ENCODE data around the gene PMEPA1.
A peak's percentile ranks its signal among the peaks of the same experiment; 100 is the strongest.

The PMEPA1 gene

DNA sequence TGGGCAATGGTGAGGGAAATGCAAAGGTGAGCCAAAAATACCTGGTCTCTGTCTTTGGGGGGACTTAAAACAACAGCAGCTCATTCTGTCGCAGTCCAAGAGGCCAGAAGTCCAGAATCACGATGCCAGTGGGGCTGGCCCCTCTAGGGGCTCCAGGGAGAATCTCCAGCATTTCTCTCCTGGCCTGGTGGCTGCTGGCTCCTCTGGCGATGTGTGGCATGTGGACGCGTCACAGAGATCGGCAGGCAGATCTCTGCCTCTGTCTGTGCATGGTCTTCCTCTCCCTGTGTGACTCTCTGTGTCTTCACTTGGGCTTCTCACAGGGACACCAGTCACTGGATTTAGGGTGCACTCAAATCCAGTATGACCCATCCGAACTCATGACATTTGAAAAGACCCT is 14.0 kb upstream of the PMEPA1 start:
- Histone ChIP-seq H3K9ac (ENCODE audit: low read depth in 1 of 2, low read length in 2 of 2) (no peak overlapping the region), H3K36me3 (ENCODE audit: control insufficient read depth in 1 of 2, insufficient read depth in 2 of 2, low read length in 2 of 2) (no peaks in the 10 kb centered on the region), H3K27ac (ENCODE audit: low read depth, low read length) (no peak overlapping the region), H3K27me3 (ENCODE audit: control insufficient read depth in 1 of 2, insufficient read depth in 2 of 2, low read length in 2 of 2) (peaks cover 3 to 9% of the 10 kb centered on the region in 2 donors), H3K4me1 (ENCODE audit: control insufficient read depth in 1 of 2, insufficient read depth in 2 of 2, low read length in 2 of 2) (peaks cover 2% of the 10 kb centered on the region in 2 donors), H3K9me3 (ENCODE audit: control insufficient read depth in 1 of 2, low read length in 2 of 2) (no peaks in the 10 kb centered on the region), H3K4me3 (ENCODE audit: low read depth in 1 of 2, low read length in 2 of 2) (no peak overlapping the region)

DNA sequence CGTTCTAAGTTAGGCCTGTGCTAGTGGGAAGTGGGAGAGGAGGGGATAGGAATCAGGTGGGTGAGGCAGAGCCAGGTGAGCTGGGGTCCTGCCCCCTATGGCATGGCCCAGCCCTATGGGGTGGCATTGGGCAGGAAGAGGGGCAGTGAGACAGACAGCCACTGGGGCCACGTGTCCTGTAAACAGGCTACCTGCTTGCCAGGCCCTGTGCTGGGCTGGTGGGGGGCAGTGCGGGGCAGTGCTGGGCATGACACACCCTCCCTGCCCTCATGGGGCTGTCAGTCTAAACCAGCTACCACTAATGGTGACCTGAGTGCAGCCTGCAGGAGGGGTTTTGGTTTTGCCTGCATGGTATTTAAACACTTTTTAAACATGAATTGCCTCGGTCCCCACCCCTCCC is 10.1 kb upstream of the PMEPA1 start:
- Histone ChIP-seq H3K4me3 (ENCODE audit: low read depth in 1 of 2, low read length in 2 of 2) (no peak overlapping the region), H3K4me1 (ENCODE audit: control insufficient read depth in 1 of 2, insufficient read depth in 2 of 2, low read length in 2 of 2) (peaks cover 10 to 11% of the 10 kb centered on the region in 2 donors), H3K27me3 (ENCODE audit: control insufficient read depth in 1 of 2, insufficient read depth in 2 of 2, low read length in 2 of 2) (peaks cover 3 to 9% of the 10 kb centered on the region in 2 donors), H3K36me3 (ENCODE audit: control insufficient read depth in 1 of 2, insufficient read depth in 2 of 2, low read length in 2 of 2) (no peaks in the 10 kb centered on the region), H3K9me3 (ENCODE audit: control insufficient read depth in 1 of 2, low read length in 2 of 2) (no peaks in the 10 kb centered on the region), H3K9ac (ENCODE audit: low read depth in 1 of 2, low read length in 2 of 2) (no peak overlapping the region), H3K27ac (ENCODE audit: low read depth, low read length) (no peak overlapping the region)

DNA sequence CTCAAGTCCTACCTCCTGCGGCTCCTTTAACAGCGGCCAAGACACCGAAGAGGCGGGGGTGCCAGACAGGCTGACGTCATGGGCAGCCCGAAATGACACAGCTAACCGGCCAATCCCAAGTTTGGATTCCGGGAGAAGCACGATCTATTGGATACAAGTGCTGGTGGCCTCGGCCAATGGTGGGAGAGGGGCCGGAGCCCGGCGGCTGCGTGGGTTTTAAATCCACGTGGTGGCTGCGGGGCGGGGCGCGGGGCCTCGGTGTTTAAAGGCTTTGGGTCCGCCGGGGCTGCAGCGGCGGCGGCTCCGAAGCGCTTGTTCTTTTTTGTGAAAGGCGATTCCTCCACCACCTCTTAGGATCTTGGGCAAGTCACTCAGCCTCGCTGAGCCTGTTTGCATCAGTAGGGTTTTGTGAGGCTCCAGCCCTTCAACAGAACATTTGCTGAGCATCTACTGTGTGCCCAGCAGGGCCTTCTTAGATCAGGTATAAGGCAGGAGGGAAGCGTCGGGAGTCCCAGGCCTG is 8.7 kb upstream of the PMEPA1 start:
- no peaks in the 10 kb centered on the region for H3K9me3 ChIP-seq (ENCODE audit: control insufficient read depth in 1 of 2, low read length in 2 of 2)
- peaks cover 10 to 11% of the 10 kb centered on the region in 2 donors for H3K4me1 ChIP-seq (ENCODE audit: control insufficient read depth in 1 of 2, insufficient read depth in 2 of 2, low read length in 2 of 2)
- no peak overlapping the region for H3K27ac ChIP-seq (ENCODE audit: low read depth, low read length)
- no peaks in the 10 kb centered on the region for H3K36me3 ChIP-seq (ENCODE audit: control insufficient read depth in 1 of 2, insufficient read depth in 2 of 2, low read length in 2 of 2)
- H3K4me3 ChIP-seq (ENCODE audit: low read depth in 1 of 2, low read length in 2 of 2), result peak overlapping the region; percentile 52 to 63
- peaks cover 3 to 9% of the 10 kb centered on the region in 2 donors for H3K27me3 ChIP-seq (ENCODE audit: control insufficient read depth in 1 of 2, insufficient read depth in 2 of 2, low read length in 2 of 2)
- H3K9ac ChIP-seq (ENCODE audit: low read depth in 1 of 2, low read length in 2 of 2), result peak overlapping the region in 1 of 2 donors; percentile 18

DNA sequence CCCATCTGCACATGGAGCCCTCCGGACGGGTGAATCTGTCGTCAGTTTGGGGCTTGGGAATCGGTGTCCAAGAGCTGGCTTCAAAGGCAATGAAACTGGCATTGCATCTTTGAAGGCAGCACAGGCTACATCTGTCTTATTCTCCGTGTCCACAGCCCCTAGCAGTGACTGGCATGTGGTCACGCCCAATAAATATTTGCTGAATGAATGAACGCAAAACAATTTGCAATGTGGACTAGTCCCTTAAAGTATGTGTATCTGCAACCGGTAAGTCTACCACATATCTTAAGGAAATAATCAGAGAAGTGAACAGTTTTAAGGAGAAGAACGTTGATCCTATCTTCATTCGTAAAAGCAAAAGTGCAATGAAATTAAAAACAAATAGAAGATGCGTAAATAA is 8.0 kb upstream of the PMEPA1 start:
- no peak overlapping the region for H3K4me3 ChIP-seq (ENCODE audit: low read depth in 1 of 2, low read length in 2 of 2)
- peaks cover 3 to 9% of the 10 kb centered on the region in 2 donors for H3K27me3 ChIP-seq (ENCODE audit: control insufficient read depth in 1 of 2, insufficient read depth in 2 of 2, low read length in 2 of 2)
- H3K4me1 ChIP-seq (ENCODE audit: control insufficient read depth in 1 of 2, insufficient read depth in 2 of 2, low read length in 2 of 2), result peaks cover 10 to 11% of the 10 kb centered on the region in 2 donors
- H3K9me3 ChIP-seq (ENCODE audit: control insufficient read depth in 1 of 2, low read length in 2 of 2), result no peaks in the 10 kb centered on the region
- H3K36me3 ChIP-seq (ENCODE audit: control insufficient read depth in 1 of 2, insufficient read depth in 2 of 2, low read length in 2 of 2), result no peaks in the 10 kb centered on the region
- no peak overlapping the region for H3K9ac ChIP-seq (ENCODE audit: low read depth in 1 of 2, low read length in 2 of 2)
- H3K27ac ChIP-seq (ENCODE audit: low read depth, low read length), result no peak overlapping the region

GRCh38 chr20:57716901-57717300 is 7.1 kb upstream of the PMEPA1 start:
- Histone ChIP-seq H3K36me3 (ENCODE audit: control insufficient read depth in 1 of 2, insufficient read depth in 2 of 2, low read length in 2 of 2) (no peaks in the 10 kb centered on the region), H3K9me3 (ENCODE audit: control insufficient read depth in 1 of 2, low read length in 2 of 2) (no peaks in the 10 kb centered on the region), H3K9ac (ENCODE audit: low read depth in 1 of 2, low read length in 2 of 2) (no peak overlapping the region), H3K27me3 (ENCODE audit: control insufficient read depth in 1 of 2, insufficient read depth in 2 of 2, low read length in 2 of 2) (peaks cover 5 to 8% of the 10 kb centered on the region in 2 donors), H3K4me1 (ENCODE audit: control insufficient read depth in 1 of 2, insufficient read depth in 2 of 2, low read length in 2 of 2) (peaks cover 10 to 11% of the 10 kb centered on the region in 2 donors), H3K4me3 (ENCODE audit: low read depth in 1 of 2, low read length in 2 of 2) (no peak overlapping the region), H3K27ac (ENCODE audit: low read depth, low read length) (no peak overlapping the region)

- peaks cover 10 to 11% of the 10 kb centered on the region in 2 donors for H3K4me1 ChIP-seq (ENCODE audit: control insufficient read depth in 1 of 2, insufficient read depth in 2 of 2, low read length in 2 of 2)
- H3K4me3 ChIP-seq (ENCODE audit: low read depth in 1 of 2, low read length in 2 of 2), result no peak overlapping the region
- H3K27me3 ChIP-seq (ENCODE audit: control insufficient read depth in 1 of 2, insufficient read depth in 2 of 2, low read length in 2 of 2), result peaks cover 4 to 12% of the 10 kb centered on the region in 2 donors
- H3K36me3 ChIP-seq (ENCODE audit: control insufficient read depth in 1 of 2, insufficient read depth in 2 of 2, low read length in 2 of 2), result no peaks in the 10 kb centered on the region
- H3K9me3 ChIP-seq (ENCODE audit: control insufficient read depth in 1 of 2, low read length in 2 of 2), result no peaks in the 10 kb centered on the region
- no peak overlapping the region for H3K27ac ChIP-seq (ENCODE audit: low read depth, low read length)
- H3K9ac ChIP-seq (ENCODE audit: low read depth in 1 of 2, low read length in 2 of 2), result no peak overlapping the region
Measured at GRCh38 chr20:57716202-57716601, 6.4 kb upstream of the PMEPA1 start.

GRCh38 chr20:57715268-57715904 is 5.6 kb upstream of the PMEPA1 start:
- no peak overlapping the region for H3K4me3 ChIP-seq (ENCODE audit: low read depth in 1 of 2, low read length in 2 of 2)
- H3K27me3 ChIP-seq (ENCODE audit: control insufficient read depth in 1 of 2, insufficient read depth in 2 of 2, low read length in 2 of 2), result peaks cover 0 to 14% of the 10 kb centered on the region in 2 donors
- H3K9me3 ChIP-seq (ENCODE audit: control insufficient read depth in 1 of 2, low read length in 2 of 2), result no peaks in the 10 kb centered on the region
- no peak overlapping the region for H3K27ac ChIP-seq (ENCODE audit: low read depth, low read length)
- H3K36me3 ChIP-seq (ENCODE audit: control insufficient read depth in 1 of 2, insufficient read depth in 2 of 2, low read length in 2 of 2), result no peaks in the 10 kb centered on the region
- H3K9ac ChIP-seq (ENCODE audit: low read depth in 1 of 2, low read length in 2 of 2), result no peak overlapping the region
- peaks cover 10 to 13% of the 10 kb centered on the region in 2 donors for H3K4me1 ChIP-seq (ENCODE audit: control insufficient read depth in 1 of 2, insufficient read depth in 2 of 2, low read length in 2 of 2)

DNA sequence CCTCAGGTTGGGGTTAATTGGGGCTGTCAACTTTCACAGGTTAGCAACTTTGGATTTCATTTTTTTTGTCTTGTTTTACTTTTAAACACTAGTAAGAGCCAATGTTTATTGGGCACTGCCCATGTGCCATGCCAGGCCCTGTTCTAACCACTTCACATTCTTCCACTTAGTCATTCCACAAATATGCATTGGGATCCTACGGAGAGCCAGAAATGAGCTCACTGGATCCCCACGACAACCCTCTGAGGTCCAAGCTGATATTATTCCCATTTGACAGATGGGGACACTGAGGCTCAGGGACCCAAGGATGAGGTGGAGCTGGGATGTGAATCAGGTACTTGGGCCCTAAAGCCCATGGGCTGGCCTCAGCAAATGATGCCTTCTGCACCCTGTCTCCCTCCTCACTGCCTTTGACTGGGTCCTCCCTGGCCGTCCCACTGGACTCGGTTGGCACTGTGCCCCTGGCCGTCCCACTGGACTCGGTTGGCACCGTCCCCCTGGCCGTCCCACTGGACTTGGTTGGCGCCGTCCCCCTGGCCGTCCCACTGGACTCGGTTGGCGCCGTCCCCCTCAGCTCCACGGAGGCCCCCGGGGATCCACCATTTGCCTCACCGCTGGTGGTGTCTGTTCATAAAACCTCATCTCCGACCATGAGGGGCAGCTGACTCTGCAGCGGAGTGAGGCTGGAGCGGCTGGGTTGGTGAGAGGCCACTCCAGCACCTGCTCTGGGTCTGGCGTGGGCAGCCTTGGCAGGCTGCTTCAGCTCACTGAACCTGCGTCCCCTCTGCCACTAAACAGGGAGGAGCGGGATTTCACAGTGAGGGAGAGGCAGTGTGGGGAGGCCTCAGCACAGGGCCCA is 4.8 kb upstream of the PMEPA1 start:
- peaks cover 0 to 14% of the 10 kb centered on the region in 2 donors for H3K27me3 ChIP-seq (ENCODE audit: control insufficient read depth in 1 of 2, insufficient read depth in 2 of 2, low read length in 2 of 2)
- no peak overlapping the region for H3K27ac ChIP-seq (ENCODE audit: low read depth, low read length)
- H3K9ac ChIP-seq (ENCODE audit: low read depth in 1 of 2, low read length in 2 of 2), result no peak overlapping the region
- H3K36me3 ChIP-seq (ENCODE audit: control insufficient read depth in 1 of 2, insufficient read depth in 2 of 2, low read length in 2 of 2), result no peaks in the 10 kb centered on the region
- no peaks in the 10 kb centered on the region for H3K9me3 ChIP-seq (ENCODE audit: control insufficient read depth in 1 of 2, low read length in 2 of 2)
- no peak overlapping the region for H3K4me3 ChIP-seq (ENCODE audit: low read depth in 1 of 2, low read length in 2 of 2)
- H3K4me1 ChIP-seq (ENCODE audit: control insufficient read depth in 1 of 2, insufficient read depth in 2 of 2, low read length in 2 of 2), result peaks cover 10 to 15% of the 10 kb centered on the region in 2 donors

- no peaks in the 10 kb centered on the region for H3K36me3 ChIP-seq (ENCODE audit: control insufficient read depth in 1 of 2, insufficient read depth in 2 of 2, low read length in 2 of 2)
- peaks cover 0 to 14% of the 10 kb centered on the region in 2 donors for H3K27me3 ChIP-seq (ENCODE audit: control insufficient read depth in 1 of 2, insufficient read depth in 2 of 2, low read length in 2 of 2)
- H3K9me3 ChIP-seq (ENCODE audit: control insufficient read depth in 1 of 2, low read length in 2 of 2), result no peaks in the 10 kb centered on the region
- no peak overlapping the region for H3K27ac ChIP-seq (ENCODE audit: low read depth, low read length)
- no peak overlapping the region for H3K4me3 ChIP-seq (ENCODE audit: low read depth in 1 of 2, low read length in 2 of 2)
- H3K9ac ChIP-seq (ENCODE audit: low read depth in 1 of 2, low read length in 2 of 2), result no peak overlapping the region
- H3K4me1 ChIP-seq (ENCODE audit: control insufficient read depth in 1 of 2, insufficient read depth in 2 of 2, low read length in 2 of 2), result peaks cover 10 to 14% of the 10 kb centered on the region in 2 donors
Measured at GRCh38 chr20:57713951-57714350, 4.1 kb upstream of the PMEPA1 start.

DNA sequence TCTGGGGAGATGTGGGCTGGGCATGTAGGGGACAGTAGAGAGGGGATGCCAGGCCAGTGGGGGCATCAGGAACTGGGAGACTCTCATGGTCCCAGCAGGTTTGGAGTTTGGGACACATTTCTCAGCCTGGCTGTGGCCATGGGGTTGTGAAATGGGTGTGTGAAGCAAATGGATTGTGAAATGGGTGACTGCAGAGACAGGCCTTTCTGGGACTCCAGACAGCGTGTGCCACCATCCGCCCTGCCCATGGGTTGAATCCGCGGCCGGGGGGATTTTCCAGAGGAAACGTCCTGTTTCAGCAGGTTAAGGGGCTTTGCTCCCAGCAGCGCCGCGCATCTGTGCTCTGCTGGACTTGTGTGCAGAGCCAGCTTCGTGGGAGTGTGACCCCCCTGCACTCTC is 3.7 kb upstream of the PMEPA1 start:
- no peak overlapping the region for H3K9ac ChIP-seq (ENCODE audit: low read depth in 1 of 2, low read length in 2 of 2)
- H3K27me3 ChIP-seq (ENCODE audit: control insufficient read depth in 1 of 2, insufficient read depth in 2 of 2, low read length in 2 of 2), result peaks cover 0 to 15% of the 10 kb centered on the region in 2 donors
- H3K4me1 ChIP-seq (ENCODE audit: control insufficient read depth in 1 of 2, insufficient read depth in 2 of 2, low read length in 2 of 2), result peaks cover 8 to 11% of the 10 kb centered on the region in 2 donors
- H3K36me3 ChIP-seq (ENCODE audit: control insufficient read depth in 1 of 2, insufficient read depth in 2 of 2, low read length in 2 of 2), result no peaks in the 10 kb centered on the region
- no peaks in the 10 kb centered on the region for H3K9me3 ChIP-seq (ENCODE audit: control insufficient read depth in 1 of 2, low read length in 2 of 2)
- no peak overlapping the region for H3K27ac ChIP-seq (ENCODE audit: low read depth, low read length)
- no peak overlapping the region for H3K4me3 ChIP-seq (ENCODE audit: low read depth in 1 of 2, low read length in 2 of 2)

All from duodenal mucosa (tissue), 2 donors.